Activated CD8-positive, alpha-beta memory T cell treated with anti-CD3 and anti-CD28 coated beads, Interleukin-2, amount 50 U/mL, for 4 hours (primary cell): ENCODE measurements around the gene MIX23.

ENCODE experiments used
- DNase-seq: peaks from one replicate; pipeline ENCODE4 v3.0.0-alpha.2; 2020

MIX23 gene

DNA sequence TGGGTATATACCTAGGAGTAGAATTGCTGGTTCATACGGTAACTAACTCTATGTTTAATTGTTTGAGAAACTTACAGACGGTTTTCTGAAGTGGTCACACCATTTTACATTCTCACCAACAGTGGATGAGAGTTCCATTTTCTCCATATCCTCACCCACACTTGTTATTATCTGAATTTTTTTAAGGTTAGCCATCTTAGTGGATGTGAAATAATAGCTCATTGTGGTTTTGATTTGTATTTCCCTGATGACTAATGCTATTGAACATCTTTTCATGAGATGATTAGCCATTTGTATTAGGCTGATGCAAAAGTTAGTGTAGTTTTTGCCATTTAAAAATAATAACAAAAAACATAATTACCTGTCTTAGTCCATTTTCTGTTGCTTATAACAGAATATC, 39.4 kb downstream of the MIX23 start:
- no peak for DNase-seq

DNA sequence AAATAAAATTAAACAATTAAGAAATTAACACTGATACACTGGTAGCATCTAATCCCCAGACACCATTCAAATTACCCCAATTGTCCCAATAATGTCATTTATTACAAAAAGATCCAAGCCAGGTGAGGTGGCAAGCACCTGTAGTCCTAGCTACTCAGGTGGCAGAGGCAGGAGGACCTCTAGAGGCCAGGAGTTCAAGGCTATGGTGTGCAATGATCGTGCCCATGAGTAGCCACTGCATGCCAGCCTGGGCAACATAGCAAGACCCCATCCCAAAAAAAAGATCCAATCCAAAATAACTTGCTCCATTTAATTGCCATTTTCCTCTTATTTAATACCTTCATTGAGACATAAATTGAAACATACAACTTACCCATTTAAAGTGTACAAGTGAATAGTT, 40.2 kb downstream of the MIX23 start:
- DNase-seq, result no peak

DNA sequence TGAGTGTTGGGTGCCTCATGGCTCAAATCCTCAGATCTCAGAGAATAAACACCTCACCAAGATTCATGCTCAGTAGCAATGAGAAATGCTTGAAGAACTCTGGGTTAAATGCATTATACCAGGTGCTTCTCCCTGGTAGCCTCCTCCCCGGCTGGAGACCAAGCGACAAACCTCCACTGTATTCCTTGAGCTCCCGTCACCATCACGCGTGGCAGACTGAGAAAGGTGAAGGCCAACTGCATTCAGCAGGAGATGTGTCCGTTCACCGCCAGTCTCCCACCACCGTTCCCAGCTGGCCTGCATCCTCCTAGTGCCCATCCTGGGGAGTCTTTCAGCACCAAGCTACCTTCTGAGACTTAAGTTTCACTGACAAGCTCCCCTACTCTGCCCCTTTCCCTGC, 50.5 kb downstream of the MIX23 start:
- no peak for DNase-seq

DNA sequence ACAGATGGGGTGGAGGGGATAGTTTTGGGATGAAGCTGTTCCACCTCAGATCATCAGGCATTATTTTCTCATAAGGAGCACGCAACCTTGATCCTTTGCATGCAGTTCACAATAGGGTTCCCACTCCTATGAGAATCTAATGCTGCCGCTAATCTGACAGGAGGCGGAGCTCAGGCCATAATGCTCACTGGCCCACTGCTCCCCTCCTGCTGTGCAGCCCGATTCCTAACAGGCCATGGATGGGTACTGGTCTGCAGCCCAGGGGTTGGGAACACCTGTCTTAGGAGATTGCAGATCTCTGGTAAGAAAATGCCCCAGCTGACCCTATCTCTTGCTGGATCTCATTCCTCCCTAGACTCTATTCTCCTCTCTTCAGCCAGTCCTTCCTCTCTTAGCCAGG, 51.1 kb downstream of the MIX23 start:
- DNase-seq, result no peak

DNA sequence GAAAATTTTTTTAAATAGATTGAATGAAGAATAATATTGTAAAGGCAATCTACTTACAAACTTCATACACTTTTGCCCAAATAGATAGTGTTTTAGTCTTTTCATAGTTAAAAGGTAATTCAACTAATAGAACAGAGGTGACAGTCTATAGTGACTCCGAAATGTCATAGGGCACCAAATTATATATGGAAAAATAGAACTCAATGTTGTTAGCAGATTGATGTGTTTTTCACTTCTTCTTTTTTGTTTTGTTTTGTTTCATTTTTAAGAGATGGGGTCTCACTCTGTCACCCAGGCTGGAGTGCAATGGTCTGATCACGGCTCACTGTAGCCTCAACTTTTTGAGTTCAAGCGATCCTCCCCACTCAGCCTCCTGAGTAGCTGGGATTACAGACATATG, 57.3 kb downstream of the MIX23 start:
- DNase-seq, result no peak

DNA sequence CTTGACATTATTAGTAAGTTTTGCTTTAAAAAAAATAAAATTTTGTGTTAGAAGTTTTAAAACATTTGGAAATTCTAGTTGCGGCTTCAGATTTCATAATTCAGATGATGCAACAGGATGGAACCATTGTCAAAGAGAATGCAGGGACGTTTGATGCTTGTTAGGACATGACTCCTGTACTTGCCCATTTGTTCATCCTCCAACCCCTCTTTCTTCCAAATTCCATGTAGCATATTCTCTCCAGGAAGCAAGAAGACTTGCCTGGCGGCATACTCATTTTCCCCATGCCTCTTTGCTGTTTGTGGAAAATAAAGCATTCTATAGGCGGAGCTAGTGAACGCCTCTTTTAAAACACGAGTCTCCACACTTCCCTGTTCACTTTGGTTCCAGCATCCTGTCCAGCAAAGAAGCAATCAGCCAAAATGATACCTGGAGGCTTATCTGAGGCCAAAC, 58.1 kb downstream of the MIX23 start, which contains the start of gene CSTA:
Gene CSTA, plus strand, starts transcription at position 378 of the 453 bp plus-strand sequence. Its CDS starts 45 bp downstream, at position 423.
- DNase-seq, result no peak

DNA sequence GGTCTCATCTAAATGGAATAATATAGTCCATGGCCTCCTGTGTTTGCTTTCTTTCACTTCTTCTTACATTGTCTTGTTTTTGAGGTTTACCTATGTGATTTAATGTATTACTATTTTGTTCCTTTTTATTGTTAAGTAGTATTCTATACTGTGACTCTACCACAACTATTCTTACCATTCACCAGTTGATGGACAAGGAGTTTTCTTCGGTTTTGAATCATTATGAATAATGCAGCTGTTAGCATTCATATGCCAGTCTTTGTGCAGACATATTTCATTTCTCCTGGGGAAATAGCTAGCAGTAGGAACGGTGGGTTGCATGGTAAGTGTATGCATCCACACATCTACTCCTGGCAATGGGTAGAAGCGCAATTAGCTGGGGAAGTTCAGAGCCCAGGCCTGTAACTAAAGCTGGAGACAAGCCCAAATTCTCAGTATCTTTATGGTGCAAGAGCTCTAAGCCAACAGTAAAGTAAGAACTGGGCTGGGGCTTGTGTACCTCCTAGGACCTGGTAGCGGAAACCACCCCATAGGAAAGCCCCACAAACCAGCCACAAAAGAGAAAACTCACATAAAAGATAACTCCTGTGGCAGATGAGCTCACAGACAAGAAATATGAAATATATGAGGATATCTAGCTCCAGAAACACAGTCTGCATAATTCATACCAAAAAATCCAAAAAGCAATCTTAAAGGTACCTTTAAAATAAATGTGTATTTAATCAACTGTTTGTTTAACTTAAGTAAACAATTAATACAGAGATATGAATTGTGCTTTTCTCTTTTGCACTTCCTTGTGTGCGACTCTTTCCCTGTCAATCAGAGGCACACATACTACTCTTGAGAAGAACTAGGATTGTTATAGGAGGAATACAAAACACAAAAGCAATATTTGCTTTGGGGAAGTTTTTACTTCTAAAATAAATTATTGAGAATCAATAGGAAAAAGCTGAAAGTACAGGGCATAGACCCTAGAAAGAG, 60.6 kb downstream of the MIX23 start:
- DNase-seq, result no peak

DNA sequence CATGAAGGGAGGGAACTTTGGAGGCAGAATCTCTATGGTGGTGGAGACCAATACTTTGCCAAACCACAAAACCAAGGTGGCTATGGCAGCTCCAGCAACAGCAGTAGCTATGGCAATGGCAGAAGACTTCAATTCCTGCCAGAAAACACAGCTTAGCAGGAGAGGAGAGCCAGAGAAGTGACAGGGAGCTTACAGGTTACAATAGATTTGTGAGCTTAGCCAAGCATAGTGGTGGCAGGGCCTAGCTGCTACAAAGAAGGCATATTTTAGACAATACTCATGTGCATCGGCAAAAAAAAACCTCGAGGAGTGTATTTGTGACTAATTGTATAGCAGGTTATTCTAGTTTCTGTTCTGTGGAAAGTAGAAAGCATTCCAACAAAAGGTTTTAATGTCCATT, 64.4 kb downstream of the MIX23 start:
- no peak for DNase-seq

DNA sequence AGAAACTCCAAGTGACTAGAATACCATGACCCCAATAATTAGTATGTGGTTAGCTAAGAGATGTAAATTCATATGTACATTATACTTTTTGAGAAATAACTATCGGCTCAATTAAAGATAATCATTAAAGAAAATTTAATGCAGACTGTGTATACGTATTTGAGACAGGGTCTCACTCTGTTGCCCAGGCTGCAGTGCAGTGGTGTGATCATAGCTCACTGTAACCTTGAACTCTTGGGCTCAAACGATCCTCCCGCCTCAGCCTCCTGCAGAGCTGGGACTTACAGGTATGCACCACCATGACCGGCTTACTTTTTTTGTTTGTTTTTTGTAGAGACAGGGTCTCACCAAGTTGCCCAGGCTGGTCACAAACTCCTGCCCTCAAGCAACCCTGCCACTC, 66.7 kb downstream of the MIX23 start:
- no peak for DNase-seq

DNA sequence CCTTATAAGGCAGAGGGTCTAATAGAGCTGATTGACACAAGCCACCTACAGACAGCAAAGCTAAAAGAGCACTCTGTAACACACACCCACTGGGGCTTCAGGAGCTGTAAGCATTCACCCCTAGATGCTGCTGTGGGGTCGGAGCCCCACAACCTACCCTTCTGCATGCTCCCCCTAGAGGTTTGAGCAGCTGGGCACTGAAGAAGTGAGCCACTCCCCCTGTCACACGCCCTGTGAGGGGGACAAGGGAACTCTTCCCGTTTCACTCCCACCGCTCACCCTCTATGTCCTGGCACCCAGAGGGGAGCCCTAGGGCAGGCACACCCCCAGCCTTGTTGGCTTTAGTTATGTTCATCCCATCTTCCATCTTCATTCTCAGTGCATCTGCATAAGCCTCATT, 67.4 kb downstream of the MIX23 start:
- DNase-seq, result no peak

DNA sequence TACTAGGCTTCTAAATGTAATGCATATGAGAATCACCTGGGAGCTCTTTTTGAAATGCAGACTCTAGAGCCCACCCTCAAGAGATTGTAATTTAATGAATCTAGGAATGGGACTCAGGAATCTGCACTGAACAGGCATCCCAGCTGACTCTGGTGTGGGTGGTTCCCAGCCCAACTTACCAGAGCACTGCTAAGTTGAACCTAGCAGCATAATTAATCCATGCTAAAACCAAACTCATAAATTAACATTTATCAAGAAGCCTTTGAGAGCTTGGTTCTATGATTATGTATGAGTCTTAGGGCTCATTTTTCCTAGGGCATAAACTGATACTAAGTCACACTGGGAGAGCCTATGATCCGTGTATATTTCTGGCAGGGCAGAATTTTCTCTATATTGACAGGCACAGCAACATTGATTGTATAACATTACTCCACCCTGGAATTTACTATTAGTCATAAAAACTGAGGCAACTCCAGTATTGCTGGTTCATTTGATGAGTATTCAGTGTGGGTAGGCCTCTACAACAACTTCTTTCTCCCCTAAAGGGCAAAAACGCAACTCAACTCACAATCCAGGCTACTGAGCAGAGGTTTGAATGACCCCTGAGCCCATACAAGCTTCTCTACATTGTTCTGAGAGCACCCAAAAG, 68.7 kb downstream of the MIX23 start:
- DNase-seq, result no peak

DNA sequence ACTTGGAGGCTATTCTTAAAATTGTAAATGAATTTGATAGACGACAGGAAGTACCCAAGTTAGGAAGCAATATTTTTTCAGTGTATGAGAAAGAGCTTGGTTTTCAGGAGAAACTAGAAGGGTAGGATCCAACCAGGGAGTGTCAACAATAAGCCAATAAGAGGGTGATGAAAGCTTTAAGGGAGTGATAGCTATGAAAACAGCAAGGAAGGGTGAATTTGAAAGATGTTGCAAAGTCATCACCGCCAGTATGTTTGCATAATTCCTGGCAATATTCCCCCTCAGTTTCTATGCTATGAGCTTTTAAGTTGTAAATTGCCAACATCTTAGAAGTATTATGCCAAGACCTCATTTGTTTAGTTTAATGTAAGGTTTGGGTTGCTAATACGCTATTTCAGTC, 69.8 kb downstream of the MIX23 start:
- DNase-seq, result no peak

DNA sequence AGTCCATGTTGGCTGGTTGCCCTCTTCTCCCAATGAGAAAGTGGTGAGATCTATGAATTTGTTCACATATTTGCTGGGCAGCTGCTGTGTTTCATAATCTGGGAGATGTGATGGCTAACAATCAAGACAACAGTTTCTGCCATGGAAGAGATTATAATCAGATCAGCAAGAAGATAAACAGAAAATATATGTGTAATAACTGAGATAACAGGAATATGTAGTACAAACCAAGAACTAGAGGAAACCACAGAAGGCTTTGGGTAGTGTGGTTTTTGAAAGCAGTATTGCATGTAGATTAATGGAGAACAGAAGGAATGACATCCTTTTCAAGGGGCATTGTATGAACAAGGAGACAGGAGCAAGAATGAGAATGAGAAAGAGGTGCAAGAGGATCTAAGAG, 70.2 kb downstream of the MIX23 start:
- DNase-seq, result no peak

DNA sequence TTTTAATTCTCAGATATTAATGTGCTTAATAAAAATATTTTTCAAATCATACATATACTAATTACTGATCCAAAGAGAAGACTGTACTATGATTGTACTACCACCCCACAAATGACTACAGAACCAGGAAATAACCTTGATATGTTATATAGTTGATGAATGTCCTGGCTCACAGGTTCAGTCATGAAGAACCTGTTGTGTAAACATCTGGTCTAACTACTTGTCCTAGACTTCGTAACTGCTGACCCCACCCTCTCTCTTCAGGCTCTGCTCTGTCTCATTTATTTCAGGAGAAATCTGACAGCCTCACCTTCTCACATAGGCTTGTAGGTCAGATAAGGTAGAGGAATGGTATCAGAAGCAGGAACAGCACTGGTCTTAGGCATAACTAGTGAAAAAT, 72.7 kb downstream of the MIX23 start:
- no peak for DNase-seq
